ENCODE measurements around the gene TRIM54. TPM values are rescaled to one million over a fixed set of nuclear protein-coding genes. Genes with fewer than 3 reads are reported as not detected.

TRIM54 gene
- total and polyA plus RNA-seq, 4 donors = 0.03 TPM; not detected in 3

DNA sequence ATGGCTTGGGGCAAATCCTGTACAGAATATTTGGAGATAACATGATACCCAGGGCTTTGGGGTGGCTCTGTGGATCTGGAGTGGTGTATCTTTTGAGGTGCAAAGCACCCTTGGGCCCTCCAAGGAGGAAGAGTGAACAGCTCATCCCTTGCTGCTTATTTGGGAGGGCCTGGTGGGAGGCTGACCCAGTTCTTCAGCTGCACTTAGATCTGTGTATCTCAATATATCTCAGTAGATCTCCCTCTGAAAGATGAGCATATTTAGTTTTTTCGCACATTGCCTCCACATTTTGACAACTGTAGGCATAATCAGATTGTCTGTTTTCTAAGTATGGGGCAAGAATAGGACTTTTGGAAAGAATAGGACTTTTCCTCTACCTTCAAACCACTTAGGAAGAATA is 2.8 kb downstream of the TRIM54 start:
- Histone ChIP-seq H3K27ac (ENCODE audit: low read depth in 1 of 2, low read length in 2 of 2) (no peak overlapping the region), H3K9me3 (ENCODE audit: control insufficient read depth in 4 of 4, low read length in 3 of 4) (no peaks in the 10 kb centered on the region), H3K4me1 (ENCODE audit: control insufficient read depth in 4 of 4, insufficient read depth in 4 of 4, low read length in 3 of 4) (peaks cover 0 to 2% (median 0%) of the 10 kb centered on the region in 4 donors), H3K4me3 (ENCODE audit: low read depth in 1 of 3, low read length in 3 of 3) (no peak overlapping the region), H3K9ac (ENCODE audit: low read depth in 1 of 2, low read length in 2 of 2) (no peak overlapping the region), H3K36me3 (ENCODE audit: control insufficient read depth in 4 of 4, insufficient read depth in 3 of 4, low read depth in 1 of 4, low read length in 3 of 4) (no peaks in the 10 kb centered on the region), H3K27me3 (ENCODE audit: control insufficient read depth in 4 of 4, insufficient read depth in 4 of 4, low read length in 3 of 4) (peaks cover 0 to 4% (median 0%) of the 10 kb centered on the region in 4 donors)
- WGBS = 95% methylated on average over 1 of the region's 1 CpG
- no peak for DNase-seq (ENCODE audit: low spot score)
- TF ChIP-seq, protein P1, sequence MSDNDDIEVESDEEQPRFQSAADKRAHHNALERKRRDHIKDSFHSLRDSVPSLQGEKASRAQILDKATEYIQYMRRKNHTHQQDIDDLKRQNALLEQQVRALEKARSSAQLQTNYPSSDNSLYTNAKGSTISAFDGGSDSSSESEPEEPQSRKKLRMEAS (IDR thresholded peaks at IDR 0.05) = no peak
- TF ChIP-seq CTCF (IDR thresholded peaks at IDR 0.05; ENCODE audit: low read depth, low read length, missing input control) (no peak), ZBTB33 (IDR thresholded peaks at IDR 0.05) (no peak), HNF4G (IDR thresholded peaks at IDR 0.05) (no peak), EGR1 (IDR thresholded peaks at IDR 0.05; ENCODE audit: low read depth in 2 of 2) (no peak), NR2F2 (IDR thresholded peaks at IDR 0.05) (no peak), JUND (IDR thresholded peaks at IDR 0.05) (no peak), SP1 (IDR thresholded peaks at IDR 0.05) (no peak)
- TF ChIP-seq, protein P2, sequence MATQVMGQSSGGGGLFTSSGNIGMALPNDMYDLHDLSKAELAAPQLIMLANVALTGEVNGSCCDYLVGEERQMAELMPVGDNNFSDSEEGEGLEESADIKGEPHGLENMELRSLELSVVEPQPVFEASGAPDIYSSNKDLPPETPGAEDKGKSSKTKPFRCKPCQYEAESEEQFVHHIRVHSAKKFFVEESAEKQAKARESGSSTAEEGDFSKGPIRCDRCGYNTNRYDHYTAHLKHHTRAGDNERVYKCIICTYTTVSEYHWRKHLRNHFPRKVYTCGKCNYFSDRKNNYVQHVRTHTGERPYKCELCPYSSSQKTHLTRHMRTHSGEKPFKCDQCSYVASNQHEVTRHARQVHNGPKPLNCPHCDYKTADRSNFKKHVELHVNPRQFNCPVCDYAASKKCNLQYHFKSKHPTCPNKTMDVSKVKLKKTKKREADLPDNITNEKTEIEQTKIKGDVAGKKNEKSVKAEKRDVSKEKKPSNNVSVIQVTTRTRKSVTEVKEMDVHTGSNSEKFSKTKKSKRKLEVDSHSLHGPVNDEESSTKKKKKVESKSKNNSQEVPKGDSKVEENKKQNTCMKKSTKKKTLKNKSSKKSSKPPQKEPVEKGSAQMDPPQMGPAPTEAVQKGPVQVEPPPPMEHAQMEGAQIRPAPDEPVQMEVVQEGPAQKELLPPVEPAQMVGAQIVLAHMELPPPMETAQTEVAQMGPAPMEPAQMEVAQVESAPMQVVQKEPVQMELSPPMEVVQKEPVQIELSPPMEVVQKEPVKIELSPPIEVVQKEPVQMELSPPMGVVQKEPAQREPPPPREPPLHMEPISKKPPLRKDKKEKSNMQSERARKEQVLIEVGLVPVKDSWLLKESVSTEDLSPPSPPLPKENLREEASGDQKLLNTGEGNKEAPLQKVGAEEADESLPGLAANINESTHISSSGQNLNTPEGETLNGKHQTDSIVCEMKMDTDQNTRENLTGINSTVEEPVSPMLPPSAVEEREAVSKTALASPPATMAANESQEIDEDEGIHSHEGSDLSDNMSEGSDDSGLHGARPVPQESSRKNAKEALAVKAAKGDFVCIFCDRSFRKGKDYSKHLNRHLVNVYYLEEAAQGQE (IDR thresholded peaks at IDR 0.05) = no peak

- DNase-seq (ENCODE audit: low spot score) = no peak
- Histone ChIP-seq H3K9ac (ENCODE audit: low read depth in 1 of 2, low read length in 2 of 2) (no peak overlapping the region), H3K27ac (ENCODE audit: low read depth in 1 of 2, low read length in 2 of 2) (no peak overlapping the region), H3K36me3 (ENCODE audit: control insufficient read depth in 4 of 4, insufficient read depth in 3 of 4, low read depth in 1 of 4, low read length in 3 of 4) (no peaks in the 10 kb centered on the region), H3K4me1 (ENCODE audit: control insufficient read depth in 4 of 4, insufficient read depth in 4 of 4, low read length in 3 of 4) (no peaks in the 10 kb centered on the region), H3K4me3 (ENCODE audit: low read depth in 1 of 3, low read length in 3 of 3) (no peak overlapping the region), H3K9me3 (ENCODE audit: control insufficient read depth in 4 of 4, low read length in 3 of 4) (no peaks in the 10 kb centered on the region), H3K27me3 (ENCODE audit: control insufficient read depth in 4 of 4, insufficient read depth in 4 of 4, low read length in 3 of 4) (peaks cover 0 to 4% (median 0%) of the 10 kb centered on the region in 4 donors)
- TF ChIP-seq YY1 (IDR thresholded peaks at IDR 0.05) (no peak), ZBTB33 (IDR thresholded peaks at IDR 0.05) (no peak), CTCF (IDR thresholded peaks at IDR 0.05; ENCODE audit: low read depth, low read length, missing input control) (no peak)
- WGBS = 82% methylated on average over 6 of the region's 6 CpGs
Measured at GRCh38 chr2:27285481-27285880, 3.3 kb downstream of the TRIM54 start.
